ENCODE data around the gene PAM.

The PAM gene

DNA sequence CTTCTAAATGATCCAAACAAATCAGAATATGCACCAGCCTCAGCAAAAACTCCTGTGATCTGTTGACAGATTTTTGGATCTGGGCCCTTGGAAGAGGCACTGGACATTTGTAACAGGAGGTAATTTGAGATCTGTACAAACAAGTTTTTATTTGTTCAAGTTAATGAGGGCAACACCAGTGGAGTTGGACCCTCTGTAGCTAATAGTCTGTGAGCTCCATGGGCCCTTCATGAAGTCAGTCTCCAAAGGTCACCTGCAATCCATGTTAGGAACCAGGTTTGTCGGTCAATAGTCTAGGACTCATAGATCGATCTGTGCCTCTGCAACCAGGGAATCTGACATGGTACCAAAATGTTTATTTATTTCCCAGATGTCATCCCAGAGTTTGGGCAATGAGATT is 40.9 kb downstream of the PAM start:
- no peaks in the 10 kb centered on the region for H3K27me3 ChIP-seq (ENCODE audit: control insufficient read depth in 1 of 2, insufficient read depth in 1 of 2, low read length in 2 of 2)
- H3K4ac ChIP-seq (ENCODE audit: low read depth in 1 of 2, low read length in 2 of 2), result no peak overlapping the region
- H3K9ac ChIP-seq (ENCODE audit: low read length), result no peak overlapping the region
- WGBS, result 100% methylated on average over 2 of the region's 2 CpGs
- H2BK5ac ChIP-seq (ENCODE audit: low read depth, low read length, poor library complexity, severe bottlenecking), result no peak overlapping the region
- no peak overlapping the region for H2BK15ac ChIP-seq (ENCODE audit: low read depth, poor library complexity, severe bottlenecking)
- H3K27ac ChIP-seq (ENCODE audit: low read length, poor library complexity, severe bottlenecking), result no peak overlapping the region
- H3K14ac ChIP-seq (ENCODE audit: low read length in 2 of 2), result no peak overlapping the region
- peaks cover 0 to 3% of the 10 kb centered on the region in 2 experiments for H3K36me3 ChIP-seq (ENCODE audit: control insufficient read depth in 1 of 2, insufficient read depth in 2 of 2, low read depth in 1 of 2, low read length in 2 of 2)
- H2BK120ac ChIP-seq (ENCODE audit: low read depth, low read length), result no peak overlapping the region
- no peak overlapping the region for H2AFZ ChIP-seq (ENCODE audit: low read depth, low read length)
- DNase-seq, result no peak
- no peaks in the 10 kb centered on the region for H3K9me3 ChIP-seq (ENCODE audit: control insufficient read depth, low read length)
- H3K23ac ChIP-seq (ENCODE audit: low read length in 2 of 2), result no peak overlapping the region
- no peak overlapping the region for H3K4me2 ChIP-seq (ENCODE audit: low read length, poor library complexity, severe bottlenecking)
- peaks cover 4% of the 10 kb centered on the region for H3K4me1 ChIP-seq (ENCODE audit: control insufficient read depth, insufficient read depth, low read depth, low read length)
- no peak overlapping the region for H2AK5ac ChIP-seq (ENCODE audit: low read length, severe bottlenecking)
- H3K79me1 ChIP-seq (replicated peaks; ENCODE audit: low read length, poor library complexity, severe bottlenecking), result peaks cover 13% of the 10 kb centered on the region
- H3K18ac ChIP-seq (ENCODE audit: low read depth in 1 of 2, low read length in 2 of 2), result no peak overlapping the region
- H3K4me3 ChIP-seq (ENCODE audit: insufficient read depth in 1 of 2, low read depth in 1 of 2, low read length in 2 of 2), result no peak overlapping the region
- H2BK12ac ChIP-seq (ENCODE audit: low read length in 2 of 2), result no peak overlapping the region
- no peak overlapping the region for H4K8ac ChIP-seq (ENCODE audit: low read length)
- H4K91ac ChIP-seq (ENCODE audit: low read length), result no peak overlapping the region

DNA sequence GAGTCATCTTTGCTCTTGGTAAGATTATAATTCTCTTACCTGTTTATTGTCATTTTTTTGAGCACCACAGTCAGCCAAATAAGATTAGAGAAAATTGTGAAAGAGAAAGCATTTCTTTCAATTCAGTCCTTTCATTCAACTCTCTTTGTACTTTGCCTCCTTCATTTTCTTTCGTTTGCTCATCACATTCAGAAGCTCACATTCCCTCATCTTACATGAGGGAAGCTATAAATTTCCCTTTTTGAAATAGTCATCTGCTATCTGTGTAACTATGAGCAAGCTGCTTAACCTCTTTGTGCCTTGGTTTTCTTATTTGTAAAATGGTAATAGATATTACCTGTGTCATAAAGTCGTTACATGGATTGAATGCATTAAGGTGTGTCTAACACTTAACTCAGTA is 41.4 kb downstream of the PAM start:
- H2AK5ac ChIP-seq (ENCODE audit: low read length, severe bottlenecking), result no peak overlapping the region
- H2BK15ac ChIP-seq (ENCODE audit: low read depth, poor library complexity, severe bottlenecking), result no peak overlapping the region
- peaks cover 0 to 3% of the 10 kb centered on the region in 2 experiments for H3K36me3 ChIP-seq (ENCODE audit: control insufficient read depth in 1 of 2, insufficient read depth in 2 of 2, low read depth in 1 of 2, low read length in 2 of 2)
- no peak overlapping the region for H4K91ac ChIP-seq (ENCODE audit: low read length)
- no peak overlapping the region for H3K9ac ChIP-seq (ENCODE audit: low read length)
- H3K4me1 ChIP-seq (ENCODE audit: control insufficient read depth, insufficient read depth, low read depth, low read length), result peaks cover 4% of the 10 kb centered on the region
- no peak overlapping the region for H4K8ac ChIP-seq (ENCODE audit: low read length)
- no peak overlapping the region for H2BK12ac ChIP-seq (ENCODE audit: low read length in 2 of 2)
- H3K14ac ChIP-seq (ENCODE audit: low read length in 2 of 2), result no peak overlapping the region
- H2BK5ac ChIP-seq (ENCODE audit: low read depth, low read length, poor library complexity, severe bottlenecking), result no peak overlapping the region
- WGBS, result 100% methylated on average over 1 of the region's 2 CpGs
- H3K4me3 ChIP-seq (ENCODE audit: insufficient read depth in 1 of 2, low read depth in 1 of 2, low read length in 2 of 2), result no peak overlapping the region
- no peak overlapping the region for H2BK120ac ChIP-seq (ENCODE audit: low read depth, low read length)
- H3K4me2 ChIP-seq (ENCODE audit: low read length, poor library complexity, severe bottlenecking), result no peak overlapping the region
- no peak for DNase-seq
- H2AFZ ChIP-seq (ENCODE audit: low read depth, low read length), result no peak overlapping the region
- no peaks in the 10 kb centered on the region for H3K27me3 ChIP-seq (ENCODE audit: control insufficient read depth in 1 of 2, insufficient read depth in 1 of 2, low read length in 2 of 2)
- no peak overlapping the region for H3K27ac ChIP-seq (ENCODE audit: low read length, poor library complexity, severe bottlenecking)
- H3K4ac ChIP-seq (ENCODE audit: low read depth in 1 of 2, low read length in 2 of 2), result no peak overlapping the region
- H3K79me1 ChIP-seq (replicated peaks; ENCODE audit: low read length, poor library complexity, severe bottlenecking), result peaks cover 13% of the 10 kb centered on the region
- H3K9me3 ChIP-seq (ENCODE audit: control insufficient read depth, low read length), result no peaks in the 10 kb centered on the region
- H3K18ac ChIP-seq (ENCODE audit: low read depth in 1 of 2, low read length in 2 of 2), result no peak overlapping the region
- no peak overlapping the region for H3K23ac ChIP-seq (ENCODE audit: low read length in 2 of 2)

DNA sequence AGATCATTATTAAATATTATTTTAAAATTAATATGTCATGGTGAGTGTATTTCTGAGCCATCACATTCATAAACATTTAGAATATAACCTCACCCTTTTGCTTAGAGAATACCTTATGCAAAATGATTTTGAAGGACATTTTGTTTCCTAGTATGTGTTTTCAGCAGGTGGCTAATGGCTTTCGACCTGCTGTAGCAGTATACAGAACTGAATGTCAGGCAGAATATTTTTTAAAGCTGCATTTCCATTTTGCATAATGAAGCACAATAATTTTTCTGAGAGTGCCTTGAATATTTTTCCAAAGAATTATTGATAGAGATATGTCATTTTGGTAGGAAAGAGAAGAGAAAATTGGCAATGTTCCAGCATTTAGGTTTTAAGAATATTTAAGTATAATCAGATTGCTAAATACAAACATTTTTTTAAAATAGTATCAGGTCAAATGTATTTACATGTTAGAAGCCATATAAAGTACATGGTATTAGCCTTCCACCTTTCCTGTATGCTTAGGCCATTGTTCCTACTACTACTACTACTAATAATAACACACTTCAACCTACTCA is 42.3 kb downstream of the PAM start:
- Histone ChIP-seq H2AFZ (ENCODE audit: low read depth, low read length) (no peak overlapping the region), H4K8ac (ENCODE audit: low read length) (no peak overlapping the region), H2BK120ac (ENCODE audit: low read depth, low read length) (no peak overlapping the region), H3K14ac (ENCODE audit: low read length in 2 of 2) (no peak overlapping the region), H2BK12ac (ENCODE audit: low read length in 2 of 2) (no peak overlapping the region), H3K4me3 (ENCODE audit: insufficient read depth in 1 of 2, low read depth in 1 of 2, low read length in 2 of 2) (no peak overlapping the region), H3K27me3 (ENCODE audit: control insufficient read depth in 1 of 2, insufficient read depth in 1 of 2, low read length in 2 of 2) (no peaks in the 10 kb centered on the region), H3K4me2 (ENCODE audit: low read length, poor library complexity, severe bottlenecking) (no peak overlapping the region), H3K79me1 (replicated peaks; ENCODE audit: low read length, poor library complexity, severe bottlenecking) (peaks cover 15% of the 10 kb centered on the region), H3K27ac (ENCODE audit: low read length, poor library complexity, severe bottlenecking) (no peak overlapping the region), H4K91ac (ENCODE audit: low read length) (no peak overlapping the region), H2BK5ac (ENCODE audit: low read depth, low read length, poor library complexity, severe bottlenecking) (no peak overlapping the region), H2AK5ac (ENCODE audit: low read length, severe bottlenecking) (no peak overlapping the region), H3K4me1 (ENCODE audit: control insufficient read depth, insufficient read depth, low read depth, low read length) (peaks cover 4% of the 10 kb centered on the region), H2BK15ac (ENCODE audit: low read depth, poor library complexity, severe bottlenecking) (no peak overlapping the region), H3K4ac (ENCODE audit: low read depth in 1 of 2, low read length in 2 of 2) (no peak overlapping the region), H3K9ac (ENCODE audit: low read length) (no peak overlapping the region), H3K18ac (ENCODE audit: low read depth in 1 of 2, low read length in 2 of 2) (no peak overlapping the region), H3K9me3 (ENCODE audit: control insufficient read depth, low read length) (no peaks in the 10 kb centered on the region), H3K23ac (ENCODE audit: low read length in 2 of 2) (no peak overlapping the region), H3K36me3 (ENCODE audit: control insufficient read depth in 1 of 2, insufficient read depth in 2 of 2, low read depth in 1 of 2, low read length in 2 of 2) (peaks cover 0 to 3% of the 10 kb centered on the region in 2 experiments)
- WGBS, result 100% methylated on average over 1 of the region's 1 CpG
- no peak for DNase-seq

DNA sequence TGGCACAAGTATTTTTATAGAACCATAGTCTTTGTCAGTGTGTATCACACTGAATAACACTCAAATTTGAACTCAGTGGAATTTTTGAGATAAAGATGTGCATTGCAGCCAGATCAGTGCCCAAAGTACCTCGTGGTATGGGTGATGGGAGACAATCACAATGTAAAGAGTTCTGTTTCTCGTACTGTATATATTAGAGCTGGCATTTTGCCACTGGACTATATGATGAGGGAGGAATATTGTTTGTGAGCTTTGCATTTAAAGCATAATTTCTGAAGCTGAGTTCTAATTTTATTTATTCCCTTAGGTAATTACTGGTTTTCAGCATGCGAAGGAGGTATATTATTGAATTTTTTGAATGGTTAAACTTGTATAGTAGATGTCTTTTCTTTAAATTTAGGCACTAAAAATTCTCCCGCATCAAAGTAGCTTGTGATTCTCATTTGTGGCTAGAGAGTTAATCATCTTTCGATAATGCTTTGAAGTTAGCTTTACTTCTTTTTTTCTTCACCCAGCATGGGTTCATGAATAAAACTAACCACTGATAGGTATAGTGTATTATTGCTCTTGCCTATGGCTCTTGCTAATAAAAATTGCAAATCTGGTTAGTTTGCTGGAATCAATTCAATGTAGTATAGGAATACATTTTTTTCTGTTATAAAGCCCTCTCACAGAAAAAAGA is 43.1 kb downstream of the PAM start:
- Histone ChIP-seq H3K4ac (ENCODE audit: low read depth in 1 of 2, low read length in 2 of 2) (no peak overlapping the region), H3K18ac (ENCODE audit: low read depth in 1 of 2, low read length in 2 of 2) (no peak overlapping the region), H2AK5ac (ENCODE audit: low read length, severe bottlenecking) (no peak overlapping the region), H3K9me3 (ENCODE audit: control insufficient read depth, low read length) (no peaks in the 10 kb centered on the region), H2AFZ (ENCODE audit: low read depth, low read length) (no peak overlapping the region), H2BK5ac (ENCODE audit: low read depth, low read length, poor library complexity, severe bottlenecking) (no peak overlapping the region), H4K91ac (ENCODE audit: low read length) (no peak overlapping the region), H3K4me1 (ENCODE audit: control insufficient read depth, insufficient read depth, low read depth, low read length) (peaks cover 4% of the 10 kb centered on the region), H4K8ac (ENCODE audit: low read length) (no peak overlapping the region), H3K9ac (ENCODE audit: low read length) (no peak overlapping the region), H3K36me3 (ENCODE audit: control insufficient read depth in 1 of 2, insufficient read depth in 2 of 2, low read depth in 1 of 2, low read length in 2 of 2) (peaks cover 0 to 3% of the 10 kb centered on the region in 2 experiments), H3K4me3 (ENCODE audit: insufficient read depth in 1 of 2, low read depth in 1 of 2, low read length in 2 of 2) (no peak overlapping the region), H3K79me1 (replicated peaks; ENCODE audit: low read length, poor library complexity, severe bottlenecking) (peaks cover 15% of the 10 kb centered on the region), H3K14ac (ENCODE audit: low read length in 2 of 2) (no peak overlapping the region), H2BK120ac (ENCODE audit: low read depth, low read length) (no peak overlapping the region), H2BK15ac (ENCODE audit: low read depth, poor library complexity, severe bottlenecking) (no peak overlapping the region), H2BK12ac (ENCODE audit: low read length in 2 of 2) (no peak overlapping the region), H3K4me2 (ENCODE audit: low read length, poor library complexity, severe bottlenecking) (no peak overlapping the region), H3K27ac (ENCODE audit: low read length, poor library complexity, severe bottlenecking) (no peak overlapping the region), H3K23ac (ENCODE audit: low read length in 2 of 2) (no peak overlapping the region), H3K27me3 (ENCODE audit: control insufficient read depth in 1 of 2, insufficient read depth in 1 of 2, low read length in 2 of 2) (no peaks in the 10 kb centered on the region)
- 95% methylated on average over 4 of the region's 5 CpGs for WGBS
- no peak for DNase-seq
